A549 treated with AZD9567 at 1 μM for 4 hours (cell line): Measurements from ENCODE around the gene TMEM88. TPM values are rescaled to one million over a fixed set of nuclear protein-coding genes. Genes with fewer than 3 reads are reported as not detected.

Source experiments
- total RNA-seq: library from RNA; stranded (reverse); fragments of 200-300 nt; extraction: Qiagen RNA extraction; gene quantifications from 5 replicates; pipeline ENCODE4 v1.2.3, GENCODE V29; 2022; ENCODE audit not compliant: insufficient read depth

Gene TMEM88
- 0.79 to 1.4 TPM (median 1.2 TPM) in 4 of 5 replicates, not detected in the other for total RNA-seq

GRCh38 chr17:7854851-7855659 is at the start of gene TMEM88:
Gene TMEM88 (plus strand): TSS chr17:7855066. CDS start chr17:7855075, 9 bp downstream.

DNA sequence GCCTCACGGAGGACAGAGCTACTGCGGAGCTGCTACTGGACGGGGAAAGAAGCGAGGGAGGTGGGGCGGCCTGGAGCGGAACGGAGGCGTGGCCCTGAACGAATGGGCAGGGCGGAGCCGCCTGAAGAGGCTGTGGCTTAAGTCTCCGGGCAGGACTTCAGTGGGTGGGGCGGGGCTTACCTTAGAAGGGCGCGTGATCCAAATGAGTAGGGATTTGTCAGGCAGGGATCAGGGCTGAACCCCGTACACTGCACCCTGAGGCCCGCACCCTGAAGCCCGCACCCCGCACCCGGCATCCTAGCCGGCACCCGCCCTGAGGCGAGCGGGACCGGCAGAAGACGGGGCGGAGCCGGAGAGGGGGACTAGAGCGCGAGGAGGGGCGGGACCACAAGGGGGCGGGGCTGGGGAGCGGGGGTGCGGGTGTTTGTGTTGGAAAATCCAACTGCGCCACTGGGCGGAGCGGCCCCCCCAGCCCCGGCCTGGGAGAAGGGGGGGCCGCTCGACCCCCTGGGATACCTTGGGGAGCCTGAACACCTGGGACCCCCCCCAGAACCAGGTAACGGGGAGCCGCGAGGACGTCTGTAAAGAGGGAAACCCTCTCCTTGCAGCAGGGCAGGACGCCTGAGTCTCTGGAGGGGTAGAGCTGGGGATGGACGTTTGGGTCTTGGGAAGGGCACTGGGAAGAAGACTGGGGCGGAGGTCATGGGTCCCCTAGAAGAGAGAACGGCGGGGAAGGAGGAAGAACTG is 20.9 kb upstream of the TMEM88 start, which contains the start of gene KDM6B:
Gene KDM6B (plus strand): TSS at position 423 of the 747 bp plus-strand sequence. CDS start 11,338 bp downstream, outside the sequence.

GRCh38 chr17:7856811-7857712 is 2.2 kb downstream of the TMEM88 start, which contains the start of gene NAA38:
Gene NAA38 (minus strand): TSS chr17:7857559. CDS start chr17:7857463, 96 bp downstream.

GRCh38 chr17:7857713-7858521 is 3.1 kb downstream of the TMEM88 start, which contains the start of gene CYB5D1:
Gene CYB5D1 (plus strand): TSS chr17:7858003. CDS start chr17:7858135, 132 bp downstream.

DNA sequence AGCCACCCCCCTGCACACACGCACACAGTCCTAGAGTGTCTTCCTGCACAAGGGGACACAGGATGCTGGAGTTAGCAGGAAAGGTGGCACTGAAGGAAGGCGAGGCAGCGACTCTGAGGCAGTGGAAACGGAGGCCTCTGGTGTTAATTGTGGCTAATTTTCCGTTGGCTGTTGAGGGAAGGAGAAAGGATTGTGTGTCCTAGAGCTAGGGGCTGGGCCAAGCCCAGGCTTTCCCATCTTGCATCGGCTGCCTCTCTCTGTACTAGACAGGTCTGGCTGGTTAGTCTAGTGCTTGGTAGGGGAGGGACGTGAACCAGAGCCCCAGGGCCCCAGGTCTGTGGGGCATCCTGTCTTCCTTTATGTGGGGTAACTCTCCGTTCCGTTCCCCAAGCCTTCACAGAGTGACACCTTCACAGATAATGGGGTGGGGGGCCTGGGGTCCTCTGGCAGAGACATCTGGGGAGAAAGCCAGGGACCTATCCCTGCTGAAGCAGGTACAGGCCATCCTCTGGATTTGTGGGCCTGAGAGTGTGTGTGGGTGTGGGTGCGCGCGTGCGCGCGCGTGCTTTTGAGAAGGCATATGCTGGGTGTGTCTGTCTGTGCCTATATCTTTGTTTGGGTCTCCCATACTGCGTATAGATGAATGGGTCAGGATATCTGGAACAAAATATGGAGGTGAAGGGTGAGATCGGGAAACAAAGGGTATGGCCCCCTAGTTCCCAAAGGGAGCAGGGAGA is 33.5 kb downstream of the TMEM88 start, which contains the start of gene CHD3:
Gene CHD3 (plus strand): TSS at position 606 of the 737 bp plus-strand sequence. CDS start 212 bp downstream, outside the sequence.

Other genes with a start within 250 kb of the TMEM88 start
- gene FXR2, start 240.2 kb upstream of the TMEM88 start, total RNA-seq: 59.1 to 61.9 TPM (median 61.2 TPM) in 5 replicates
- gene SAT2, start 227.2 kb upstream of the TMEM88 start, total RNA-seq: 51.0 to 90.6 TPM (median 82.1 TPM) in 5 replicates
- gene SHBG, start 224.9 kb upstream of the TMEM88 start, total RNA-seq: 0.47 to 1.00 TPM (median 0.70 TPM) in 4 of 5 replicates, not detected in the other
- 0.19 to 0.26 TPM (median 0.24 TPM) in 4 of 5 replicates, not detected in the other for gene ATP1B2, start 204.1 kb upstream of the TMEM88 start, total RNA-seq
- 42.8 to 46.9 TPM (median 44.9 TPM) in 5 replicates for gene TP53, start 167.6 kb upstream of the TMEM88 start, total RNA-seq
- gene WRAP53, start 166.6 kb upstream of the TMEM88 start, total RNA-seq: 39.9 to 45.3 TPM (median 43.7 TPM) in 5 replicates
- gene EFNB3, start 149.9 kb upstream of the TMEM88 start, total RNA-seq: 1.1 to 2.2 TPM (median 1.3 TPM) in 5 replicates
- gene DNAH2, start 137.3 kb upstream of the TMEM88 start, total RNA-seq: 0.03 to 0.10 TPM (median 0.05 TPM) in 3 of 5 replicates, not detected in the others
- 6.7 to 19.5 TPM (median 13.5 TPM) in 5 replicates for gene KDM6B, start 20.8 kb upstream of the TMEM88 start, total RNA-seq
- gene NAA38, start 2.5 kb downstream of the TMEM88 start, total RNA-seq: 115 to 231 TPM (median 227 TPM) in 5 replicates
- 17.6 to 22.9 TPM (median 19.7 TPM) in 5 replicates for gene CYB5D1, start 2.9 kb downstream of the TMEM88 start, total RNA-seq
- 50.7 to 58.1 TPM (median 56.6 TPM) in 5 replicates for gene CHD3, start 33.7 kb downstream of the TMEM88 start, total RNA-seq
- gene RNF227, start 61.2 kb downstream of the TMEM88 start, total RNA-seq: 1.2 to 2.1 TPM (median 1.4 TPM) in 5 replicates
- 2.3 to 2.9 TPM (median 2.4 TPM) in 4 of 5 replicates, not detected in the other for gene KCNAB3, start 74.8 kb downstream of the TMEM88 start, total RNA-seq
- 305 to 400 TPM (median 319 TPM) in 5 replicates for gene TRAPPC1, start 76.9 kb downstream of the TMEM88 start, total RNA-seq
- gene CNTROB, start 77.1 kb downstream of the TMEM88 start, total RNA-seq: 18.2 to 49.4 TPM (median 43.5 TPM) in 5 replicates
- 0.09 to 0.26 TPM (median 0.14 TPM) in 3 of 5 replicates, not detected in the others for gene GUCY2D, start 147.5 kb downstream of the TMEM88 start, total RNA-seq
- 0.03 to 0.12 TPM (median 0.10 TPM) in 4 of 5 replicates, not detected in the other for gene ALOX15B, start 184.0 kb downstream of the TMEM88 start, total RNA-seq
- 0.84 to 2.4 TPM (median 1.5 TPM) in 5 replicates for gene ALOX12B, start 232.7 kb downstream of the TMEM88 start, total RNA-seq